DMS153 treated with DMSO at 0.1 percent for 48 hours (cell line): ENCODE data around the gene TNKS2.

Experiments
- DNase-seq: peaks from one replicate; lab custom pipeline; 2025; ENCODE audit not compliant: unreplicated experiment; lab: John Stamatoyannopoulos, UW

TNKS2 gene

GRCh38 chr10:91908337-91909116 is 110.3 kb downstream of the TNKS2 start:
- DNase-seq, result peak; percentile 74

GRCh38 chr10:91909117-91909677 is 111.0 kb downstream of the TNKS2 start, which contains the start of gene FGFBP3:
FGFBP3 (minus strand) TSS chr10:91909486; CDS start chr10:91908969, 517 bp downstream.
- DNase-seq, result peak; percentile 38

GRCh38 chr10:91910467-91910866 is 112.2 kb downstream of the TNKS2 start:
- no peak for DNase-seq
